GM21367 (cell line): ENCODE data around the gene AAGAB.
"Not testable (repeated sequence)": the region's sequence is repeated elsewhere in the genome, so short reads cannot be mapped to it uniquely, and the experiment has no call there.

Experiments
- ATAC-seq: cut with Tn5 transposase; IDR thresholded peaks from one replicate; pipeline ENCODE4 v1.9.1; 2021; ENCODE audit not compliant: unreplicated experiment

Gene AAGAB

GRCh38 chr15:67154249-67154648 is 100.2 kb downstream of the AAGAB start:
- no peak for ATAC-seq

- not testable (repeated sequence) for ATAC-seq
Measured at GRCh38 chr15:67153044-67153443, 101.4 kb downstream of the AAGAB start.

GRCh38 chr15:67152429-67152828 is 102.0 kb downstream of the AAGAB start:
- no peak for ATAC-seq
